Right cardiac atrium (tissue), 5 donors: Measurements from ENCODE around the gene YLPM1. TPM values are rescaled to one million over a fixed set of nuclear protein-coding genes. Genes with fewer than 3 reads are reported as not detected.
A peak's percentile ranks its signal among the peaks of the same experiment; 100 is the strongest.
"Not testable (repeated sequence)": the region's sequence is repeated elsewhere in the genome, so short reads cannot be mapped to it uniquely, and the experiment has no call there.

ENCODE experiments used
- ATAC-seq, 2 donors: fragments of 200-7000 bp; cut with Tn5 transposase; one replicate each; pipeline versions ENCODE4 v1.8.0 to v1.9.1; 2020; ENCODE audit warnings: moderate library complexity in 2 of 2, mild to moderate bottlenecking in 1 of 2
- DNase-seq, 3 donors: peaks; one replicate each; pipeline ENCODE4 v3.0.0-alpha.2; 2020
- H3K27ac ChIP-seq: one replicate; pipeline ENCODE4 v1.5.1; 2013; ENCODE audit warnings: mild to moderate bottlenecking, low read length, control low read depth, moderate library complexity
- H3K27me3 ChIP-seq: one replicate; pipeline ENCODE4 v1.6.1; 2013; ENCODE audit not compliant: control insufficient read depth, insufficient read depth
- H3K4me1 ChIP-seq: one replicate; pipeline ENCODE4 v1.6.1; 2013; ENCODE audit warnings: low read length; ENCODE audit not compliant: control insufficient read depth, insufficient read depth
- H3K4me3 ChIP-seq: one replicate; pipeline ENCODE4 v1.5.1; 2013; ENCODE audit warnings: low read length, control low read depth
- H3K9me3 ChIP-seq: one replicate; pipeline ENCODE4 v1.6.1; 2013; ENCODE audit warnings: low read length; ENCODE audit not compliant: control insufficient read depth
- WGBS: extraction: QIAGEN DNeasy Blood & Tissue Kit; methylation state at CpG from one replicate; pipeline ENCODE4 v1.1.7; 2013; 5-methylcytosine and 5-hydroxymethylcytosine counted together
- intact Hi-C, 4 donors: fragments of 100-400 bp; cut with DNase I; formaldehyde crosslinking; loops; one replicate each; pipeline versions ENCODE4 v1.11.0 to v1.14.0; 2022 to 2023
- polyA plus RNA-seq: library from polyadenylated mRNA; stranded (reverse); fragments of 200-250 nt; gene quantifications from one replicate; pipeline ENCODE4 v1.2.3, GENCODE V29; 2013
- total RNA-seq, 4 donors: library from RNA; stranded (reverse); fragmentation: NEBNext Ultra II Directional; extraction: Animal tissue kit (Norgen Biotek cat#: 25700); gene quantifications; one replicate each; pipeline ENCODE4 v1.2.1, GENCODE V29; 2021
- donor health status: healthy with polysubstance abuse.
- donor health status: DM: no; HTN: yes; CAD: no.
- donor health status: DM: no; HTN: no; CAD: no.
- donor health status: DM: no; HTN: yes; CAD: no; lungs with severe emphysema.
- donor health status: DM: yes; HTN: yes; CAD: no.

YLPM1 gene
- total and polyA plus RNA-seq, 5 donors = 15.5 to 36.3 (median 32.6) TPM

DNA sequence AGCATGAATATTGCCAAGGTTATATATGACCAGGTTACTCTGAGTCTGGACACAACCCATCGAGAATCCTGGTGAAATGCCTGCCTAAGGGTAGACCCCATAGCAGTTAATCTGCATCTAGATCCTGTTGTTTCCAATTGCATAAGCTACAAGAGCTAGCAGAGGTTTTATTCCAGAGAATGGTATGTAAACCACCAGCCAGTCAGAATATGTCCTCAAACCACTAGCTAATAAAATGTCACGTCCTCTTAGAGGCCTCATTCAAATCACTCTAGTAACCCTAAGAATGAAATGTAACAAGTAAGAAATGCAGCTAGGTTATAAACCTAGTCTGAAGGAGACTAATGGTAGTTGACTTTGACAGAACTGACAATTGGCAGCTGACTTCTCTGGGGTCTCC, 9.0 kb upstream of the YLPM1 start:
- Histone ChIP-seq H3K4me1 (no peaks in the 10 kb centered on the region), H3K4me3 (no peak overlapping the region), H3K27me3 (no peaks in the 10 kb centered on the region), H3K9me3 (no peaks in the 10 kb centered on the region), H3K27ac (no peak overlapping the region)
- 83% methylated on average over 2 of the region's 2 CpGs for WGBS
- DNase-seq (no peak), ATAC-seq (no peak)
- intact Hi-C loops = no loop called here

DNA sequence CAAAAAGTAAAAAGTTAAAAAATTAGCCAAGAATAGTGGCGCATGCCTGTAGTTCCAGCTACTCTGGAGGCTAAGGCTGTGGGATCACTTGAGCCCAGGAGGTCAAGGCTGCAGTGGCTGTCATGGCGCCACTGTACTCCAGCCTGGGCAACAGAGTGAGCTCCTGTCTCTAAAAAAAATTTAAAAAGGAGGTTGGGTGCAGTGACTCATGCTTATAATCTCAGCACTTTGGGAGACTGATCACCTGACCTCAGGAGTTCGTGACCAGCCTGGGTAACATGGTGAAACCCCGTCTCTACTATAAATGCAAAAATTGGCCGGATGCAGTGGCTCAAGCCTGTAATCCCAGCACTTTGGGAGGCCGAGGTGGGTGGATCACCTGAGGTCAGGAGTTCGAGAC, 8.2 kb upstream of the YLPM1 start:
- no peaks in the 10 kb centered on the region for H3K27me3 ChIP-seq
- intact Hi-C loops = no loop called here
- 88% methylated on average over 7 of the region's 7 CpGs for WGBS
- no peaks in the 10 kb centered on the region for H3K4me1 ChIP-seq
- ATAC-seq = no peak
- H3K9me3 ChIP-seq = no peaks in the 10 kb centered on the region
- no peak overlapping the region for H3K27ac ChIP-seq
- no peak overlapping the region for H3K4me3 ChIP-seq
- no peak for DNase-seq

GRCh38 chr14:74756326-74756725, 6.8 kb upstream of the YLPM1 start:
- no peak overlapping the region for H3K27ac ChIP-seq
- no peaks in the 10 kb centered on the region for H3K27me3 ChIP-seq
- DNase-seq (no peak), ATAC-seq (no peak)
- H3K9me3 ChIP-seq = no peaks in the 10 kb centered on the region
- intact Hi-C loops = no loop called here
- 74% methylated on average over 1 of the region's 1 CpG for WGBS
- no peaks in the 10 kb centered on the region for H3K4me1 ChIP-seq
- H3K4me3 ChIP-seq = no peak overlapping the region

- DNase-seq, H3K4me3 ChIP-seq, ATAC-seq, H3K9me3 ChIP-seq, H3K27ac ChIP-seq, intact Hi-C loops, H3K27me3 ChIP-seq, H3K4me1 ChIP-seq: not testable (repeated sequence)
- WGBS = 87% methylated on average over 5 of the region's 5 CpGs
Observed at GRCh38 chr14:74758505-74758904, 4.6 kb upstream of the YLPM1 start.

GRCh38 chr14:74763803-74764531, 851 bp downstream of the YLPM1 start:
- DNase-seq = peak in 1 of 3 donors; percentile 45
- 1% methylated on average over 19 of the region's 19 CpGs for WGBS

GRCh38 chr14:74765721-74766120, 2.6 kb downstream of the YLPM1 start:
- H3K27ac ChIP-seq = no peak overlapping the region
- peak overlapping the region; percentile 91 for H3K4me3 ChIP-seq
- intact Hi-C loops = no loop called here
- DNase-seq (no peak), ATAC-seq (no peak)
- H3K4me1 ChIP-seq = peaks cover 3% of the 10 kb centered on the region
- no peaks in the 10 kb centered on the region for H3K27me3 ChIP-seq
- no peaks in the 10 kb centered on the region for H3K9me3 ChIP-seq

More at GRCh38 chr14:74763803-74764531, 851 bp downstream of the YLPM1 start:
- H3K9me3 ChIP-seq = no peaks in the 10 kb centered on the region
- peak in 1 of 2 donors; percentile 19 for ATAC-seq
- peaks cover 3% of the 10 kb centered on the region for H3K4me1 ChIP-seq
- H3K27ac ChIP-seq = peak overlapping the region; percentile 85
- H3K4me3 ChIP-seq = peak overlapping the region; percentile 91
- intact Hi-C loops = no loop called here
- no peaks in the 10 kb centered on the region for H3K27me3 ChIP-seq

DNA sequence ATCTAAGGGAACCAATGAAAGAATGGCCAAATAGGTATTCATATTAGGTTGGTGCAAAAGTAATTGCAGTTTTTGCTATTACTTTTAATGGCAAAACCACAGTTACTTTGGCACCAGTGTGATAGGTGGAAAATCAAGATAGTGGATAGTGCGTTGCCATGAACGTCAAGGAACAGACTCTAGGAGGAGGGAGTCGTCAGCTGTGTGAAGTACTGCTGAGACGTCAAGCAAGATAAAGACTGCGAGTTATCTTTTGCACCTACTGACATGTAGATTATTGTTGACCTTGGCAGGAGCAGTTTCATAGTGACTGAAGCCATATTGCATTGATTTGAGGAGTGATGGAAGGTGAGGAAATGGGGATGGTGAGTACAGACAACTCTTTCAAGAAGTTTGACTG, 8.3 kb downstream of the YLPM1 start:
- Histone ChIP-seq H3K9me3 (no peaks in the 10 kb centered on the region), H3K4me1 (peaks cover 5% of the 10 kb centered on the region), H3K27me3 (no peaks in the 10 kb centered on the region), H3K4me3 (no peak overlapping the region), H3K27ac (no peak overlapping the region)
- DNase-seq (no peak), ATAC-seq (peak in 1 of 2 donors; percentile 61)
- intact Hi-C loops = no loop called here
- 55% methylated on average over 5 of the region's 5 CpGs for WGBS

DNA sequence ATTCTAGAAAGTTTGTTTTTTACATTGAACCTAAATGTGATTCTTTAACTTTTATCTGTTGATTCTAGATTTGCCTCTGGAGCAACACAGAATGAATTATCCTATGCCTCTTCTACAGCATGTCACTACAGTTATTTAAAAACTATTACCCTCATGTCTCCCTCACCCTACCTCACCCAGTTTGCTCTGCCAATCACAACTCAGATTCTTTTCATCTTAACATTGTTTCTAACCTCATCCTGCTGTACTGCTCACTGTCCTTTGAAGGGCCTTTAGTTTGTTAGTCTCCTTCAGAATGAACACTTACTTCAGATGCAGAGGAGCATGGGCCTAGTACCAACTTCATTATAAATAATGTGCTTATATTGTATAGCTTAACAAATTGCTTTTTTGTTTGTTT, 21.5 kb downstream of the YLPM1 start:
- intact Hi-C loops = no loop called here
- Histone ChIP-seq H3K4me1 (no peaks in the 10 kb centered on the region), H3K27ac (no peak overlapping the region), H3K9me3 (no peaks in the 10 kb centered on the region), H3K27me3 (no peaks in the 10 kb centered on the region), H3K4me3 (no peak overlapping the region)
- ATAC-seq (no peak), DNase-seq (no peak)

GRCh38 chr14:74785056-74785613, 22.0 kb downstream of the YLPM1 start:
- WGBS = 30% methylated on average over 1 of the region's 1 CpG
- H3K4me1 ChIP-seq = no peaks in the 10 kb centered on the region
- intact Hi-C loops = no loop called here
- no peaks in the 10 kb centered on the region for H3K9me3 ChIP-seq
- H3K4me3 ChIP-seq = no peak overlapping the region
- no peak for DNase-seq
- H3K27me3 ChIP-seq = no peaks in the 10 kb centered on the region
- no peak for ATAC-seq
- no peak overlapping the region for H3K27ac ChIP-seq

DNA sequence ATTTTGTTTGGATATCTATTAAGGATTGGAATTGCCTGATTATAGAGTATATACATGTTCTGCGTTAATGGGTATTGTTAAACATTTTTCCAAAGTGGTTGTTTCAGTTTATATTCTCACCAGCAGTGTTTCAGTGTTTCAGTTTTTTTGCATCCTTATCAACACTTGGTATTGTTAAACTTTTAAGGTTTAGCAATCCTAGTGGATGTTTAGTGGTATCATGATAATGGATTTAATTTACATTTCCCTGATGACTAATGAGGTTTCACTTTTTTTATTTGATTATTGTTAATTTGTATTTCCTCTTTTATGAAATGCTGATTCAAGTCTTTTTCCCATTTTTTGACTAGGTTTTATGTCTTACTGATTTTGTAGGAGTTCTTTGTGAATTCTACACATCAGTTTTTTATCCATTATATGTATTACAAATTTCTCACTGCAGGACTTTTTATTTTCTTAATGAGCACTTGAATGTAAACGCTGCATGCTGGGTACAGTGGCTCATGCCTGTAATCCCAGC, 23.7 kb downstream of the YLPM1 start:
- no peaks in the 10 kb centered on the region for H3K9me3 ChIP-seq
- intact Hi-C loops = no loop called here
- no peak overlapping the region for H3K27ac ChIP-seq
- H3K27me3 ChIP-seq = no peaks in the 10 kb centered on the region
- 95% methylated on average over 2 of the region's 2 CpGs for WGBS
- DNase-seq (no peak), ATAC-seq (no peak)
- H3K4me1 ChIP-seq = no peaks in the 10 kb centered on the region
- H3K4me3 ChIP-seq = no peak overlapping the region

DNA sequence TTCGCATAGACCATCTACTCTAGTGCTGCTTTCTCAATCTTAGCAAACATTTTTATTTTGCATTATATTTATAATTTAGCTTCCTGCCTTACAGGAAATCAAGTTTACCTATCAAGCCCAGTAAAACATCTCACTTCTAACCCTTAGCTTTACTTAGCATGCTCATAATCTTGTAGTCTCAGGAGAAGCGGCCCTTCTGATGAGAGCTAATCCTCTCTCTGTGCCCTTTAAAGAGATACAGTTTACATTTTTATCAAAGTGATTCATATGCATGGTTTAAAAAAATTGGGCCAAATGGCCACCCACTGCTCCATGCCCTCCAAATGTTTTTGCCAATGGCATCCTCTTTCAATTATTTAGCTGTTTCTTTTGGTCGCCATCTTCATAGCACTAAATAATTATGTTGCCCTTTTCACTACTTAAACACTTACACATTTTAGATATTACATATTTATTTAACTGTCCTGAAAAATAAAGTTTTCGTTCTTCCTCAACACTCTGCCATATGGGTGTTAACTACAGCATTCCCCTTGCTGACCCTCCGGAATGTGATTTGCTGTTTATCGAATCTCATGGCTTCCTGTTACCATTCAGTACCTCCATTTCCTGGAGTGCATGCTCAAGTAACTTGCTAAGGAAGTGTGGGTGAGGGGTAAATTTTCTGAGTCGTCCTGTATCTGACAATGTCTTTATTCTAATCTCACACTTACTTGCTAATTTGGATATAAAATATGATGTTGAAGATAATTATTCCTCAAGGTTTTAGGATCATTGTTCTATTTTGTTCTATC, 29.3 kb downstream of the YLPM1 start:
- intact Hi-C loops = loop anchor here in 1 of 4 donors (10.0 kb wide), 1 partner anchor 188 kb away; no protein-coding TSS in a partner anchor
- no peak overlapping the region for H3K4me3 ChIP-seq
- no peaks in the 10 kb centered on the region for H3K9me3 ChIP-seq
- 45% methylated on average over 7 of the region's 7 CpGs for WGBS
- peak overlapping the region; percentile 10 for H3K27ac ChIP-seq
- DNase-seq = no peak
- peak in 1 of 2 donors; percentile 60 for ATAC-seq
- H3K27me3 ChIP-seq = no peaks in the 10 kb centered on the region
- peaks cover 4% of the 10 kb centered on the region for H3K4me1 ChIP-seq
